ENCODE results near the gene GPR155.

- TF ChIP-seq CTCF (IDR thresholded peaks at IDR 0.05) = no peak
- no peak for TF ChIP-seq POLR2A (IDR thresholded peaks at IDR 0.05)
Measured at GRCh38 chr2:174477759-174478158, 9.1 kb downstream of the GPR155 start.
